GM12872 (cell line): Measurements from ENCODE around the gene PHKB.

Source experiments
- CTCF ChIP-seq: IDR thresholded peaks from 3 replicates; pipeline ENCODE4 v1.5.1; 2011; ENCODE audit warnings: low read depth, mild to moderate bottlenecking, low read length, moderate library complexity; ENCODE audit not compliant: insufficient read depth

The PHKB gene

GRCh38 chr16:47519996-47520679 is 59.0 kb downstream of the PHKB start:
- no peak for TF ChIP-seq CTCF

GRCh38 chr16:47523342-47524006 is 62.3 kb downstream of the PHKB start:
- no peak for TF ChIP-seq CTCF

GRCh38 chr16:47524007-47524405 is 62.9 kb downstream of the PHKB start:
- TF ChIP-seq CTCF, result no peak

- no peak for TF ChIP-seq CTCF
Measured at GRCh38 chr16:47528431-47528830, 67.3 kb downstream of the PHKB start.

- TF ChIP-seq CTCF, result no peak
Measured at GRCh38 chr16:47533744-47534292, 72.7 kb downstream of the PHKB start.

GRCh38 chr16:47538472-47538871 is 77.3 kb downstream of the PHKB start:
- TF ChIP-seq CTCF, result no peak

GRCh38 chr16:47553853-47554564 is 92.9 kb downstream of the PHKB start:
- no peak for TF ChIP-seq CTCF
